HG03103 (cell line): ENCODE data around the gene CSTPP1.
"Not testable (repeated sequence)": the region's sequence is repeated elsewhere in the genome, so short reads cannot be mapped to it uniquely, and the experiment has no call there.

Experiments used
- ATAC-seq: cut with Tn5 transposase; IDR thresholded peaks from one replicate; pipeline ENCODE4 v1.9.1; 2021; ENCODE audit warnings: low read depth; ENCODE audit not compliant: unreplicated experiment

Gene CSTPP1

GRCh38 chr11:46951864-46952263 is 15.3 kb downstream of the CSTPP1 start:
- no peak for ATAC-seq

- no peak for ATAC-seq
Measured at GRCh38 chr11:46952553-46952952, 16.0 kb downstream of the CSTPP1 start.

- no peak for ATAC-seq
Measured at GRCh38 chr11:46953093-46953492, 16.5 kb downstream of the CSTPP1 start.

GRCh38 chr11:46958777-46959176 is 22.2 kb downstream of the CSTPP1 start:
- ATAC-seq: no peak

- ATAC-seq: no peak
Measured at GRCh38 chr11:46961041-46961440, 24.5 kb downstream of the CSTPP1 start.

- ATAC-seq: not testable (repeated sequence)
Measured at GRCh38 chr11:46961886-46962285, 25.3 kb downstream of the CSTPP1 start.

GRCh38 chr11:46963844-46964243 is 27.3 kb downstream of the CSTPP1 start:
- ATAC-seq: no peak

GRCh38 chr11:46966773-46967172 is 30.2 kb downstream of the CSTPP1 start:
- no peak for ATAC-seq

GRCh38 chr11:46967962-46968361 is 31.4 kb downstream of the CSTPP1 start:
- no peak for ATAC-seq

GRCh38 chr11:46969379-46969778 is 32.8 kb downstream of the CSTPP1 start:
- no peak for ATAC-seq

- ATAC-seq: no peak
Measured at GRCh38 chr11:46970913-46971625, 34.5 kb downstream of the CSTPP1 start.

GRCh38 chr11:46972343-46972742 is 35.8 kb downstream of the CSTPP1 start:
- no peak for ATAC-seq

GRCh38 chr11:46972821-46973220 is 36.3 kb downstream of the CSTPP1 start:
- ATAC-seq: no peak

GRCh38 chr11:46976182-46976854 is 39.8 kb downstream of the CSTPP1 start:
- no peak for ATAC-seq

GRCh38 chr11:46977038-46977813 is 40.7 kb downstream of the CSTPP1 start:
- ATAC-seq: no peak

GRCh38 chr11:46978005-46978491 is 41.5 kb downstream of the CSTPP1 start:
- no peak for ATAC-seq

GRCh38 chr11:46979358-46979757 is 42.8 kb downstream of the CSTPP1 start:
- ATAC-seq: no peak

- no peak for ATAC-seq
Measured at GRCh38 chr11:46981436-46981835, 44.9 kb downstream of the CSTPP1 start.

GRCh38 chr11:46982797-46983452 is 46.4 kb downstream of the CSTPP1 start:
- no peak for ATAC-seq

- no peak for ATAC-seq
Measured at GRCh38 chr11:46983598-46983997, 47.0 kb downstream of the CSTPP1 start.

GRCh38 chr11:46984548-46984947 is 48.0 kb downstream of the CSTPP1 start:
- ATAC-seq: no peak
